Spinal cord (tissue), 10 donors: ENCODE data around the gene DEFB110. TPM values are rescaled to one million over a fixed set of nuclear protein-coding genes. Genes with fewer than 3 reads are reported as not detected.

Experiments used
- DNase-seq, 6 donors: peaks; one replicate each; pipeline versions ENCODE4 v3.0.0 to v3.0.0-alpha.2; 2013 to 2015; ENCODE audit warnings: low spot score in 6 of 6, low read depth in 4 of 6
- H3K27ac ChIP-seq: one replicate; pipeline ENCODE4 v1.5.1; 2013; ENCODE audit warnings: low read depth, low read length, control low read depth
- H3K27me3 ChIP-seq: one replicate; pipeline ENCODE4 v1.6.1; 2013; ENCODE audit warnings: low read length; ENCODE audit not compliant: control insufficient read depth, insufficient read depth
- H3K36me3 ChIP-seq: one replicate; pipeline ENCODE4 v1.6.1; 2013; ENCODE audit warnings: low read length; ENCODE audit not compliant: control insufficient read depth, insufficient read depth
- H3K4me1 ChIP-seq: one replicate; pipeline ENCODE4 v1.6.1; 2013; ENCODE audit warnings: low read length; ENCODE audit not compliant: control insufficient read depth, insufficient read depth
- H3K4me3 ChIP-seq: one replicate; pipeline ENCODE4 v1.5.1; 2013; ENCODE audit warnings: low read depth, low read length, control low read depth
- H3K9me3 ChIP-seq: one replicate; pipeline ENCODE4 v1.6.1; 2013; ENCODE audit warnings: low read length; ENCODE audit not compliant: control insufficient read depth, insufficient read depth
- WGBS: methylation state at CpG from one replicate; pipeline ENCODE4 v1.1.5; 2013; ENCODE audit warnings: missing lambda C conversion rate; ENCODE audit not compliant: insufficient coverage; 5-methylcytosine and 5-hydroxymethylcytosine counted together
- polyA plus RNA-seq, 2 donors: library from polyadenylated mRNA; unstranded; fragments of 120-200 nt; gene quantifications; one replicate each; pipeline ENCODE4 v1.2.1, GENCODE V29; 2013; ENCODE audit not compliant: insufficient read length in 2 of 2
- total RNA-seq, 2 donors: library from RNA; depleted of rRNA in 1 of 2; stranded (reverse); fragments of 120-200 nt in 1 of 2; fragments of >200 nt in 1 of 2; gene quantifications; one replicate each; pipeline versions ENCODE4 v1.2.3 to v1.2.4, GENCODE V29; 2013 to 2014
- donor health status: healthy.

DEFB110 gene
- total and polyA plus RNA-seq, 4 donors: not detected

DNA sequence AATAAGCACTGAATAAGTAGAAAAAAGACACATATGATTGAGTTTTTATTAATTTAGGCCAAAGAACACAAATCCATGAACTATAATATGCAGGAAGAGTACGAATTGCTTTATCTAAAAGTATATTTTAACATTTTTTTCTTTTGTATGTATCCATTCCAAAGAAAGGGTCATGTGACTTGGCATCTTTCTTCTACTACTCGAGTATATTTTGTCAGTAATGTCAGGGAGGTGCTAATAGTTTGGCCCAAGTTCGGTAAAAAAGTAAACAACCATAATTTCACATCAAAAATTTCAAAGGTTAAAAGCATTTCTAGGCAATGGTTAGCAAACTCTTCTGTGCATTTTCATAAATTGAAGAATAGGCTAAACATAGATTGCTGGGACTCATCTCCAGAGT, 18.7 kb downstream of the DEFB110 start:
- no peak for DNase-seq
- no peaks in the 10 kb centered on the region for H3K36me3 ChIP-seq
- no peaks in the 10 kb centered on the region for H3K9me3 ChIP-seq
- H3K4me3 ChIP-seq: no peak overlapping the region
- no CpG with 5 or more reads among the region's 3 CpGs for WGBS
- H3K27me3 ChIP-seq: no peaks in the 10 kb centered on the region
- H3K27ac ChIP-seq: no peak overlapping the region
- no peaks in the 10 kb centered on the region for H3K4me1 ChIP-seq

GRCh38 chr6:49995278-49995677, 26.5 kb downstream of the DEFB110 start:
- DNase-seq: no peak

GRCh38 chr6:49988900-49989299, 32.9 kb downstream of the DEFB110 start:
- H3K27me3 ChIP-seq: no peaks in the 10 kb centered on the region
- DNase-seq: no peak
- H3K9me3 ChIP-seq: no peaks in the 10 kb centered on the region
- no peaks in the 10 kb centered on the region for H3K4me1 ChIP-seq
- H3K36me3 ChIP-seq: no peaks in the 10 kb centered on the region
- no peak overlapping the region for H3K4me3 ChIP-seq
- H3K27ac ChIP-seq: no peak overlapping the region
- 70% methylated on average over 2 of the region's 2 CpGs for WGBS

More at GRCh38 chr6:49995278-49995677, 26.5 kb downstream of the DEFB110 start:
- Histone ChIP-seq H3K4me1 (no peaks in the 10 kb centered on the region), H3K27ac (no peak overlapping the region), H3K36me3 (no peaks in the 10 kb centered on the region), H3K9me3 (no peaks in the 10 kb centered on the region), H3K4me3 (no peak overlapping the region), H3K27me3 (no peaks in the 10 kb centered on the region)

DNA sequence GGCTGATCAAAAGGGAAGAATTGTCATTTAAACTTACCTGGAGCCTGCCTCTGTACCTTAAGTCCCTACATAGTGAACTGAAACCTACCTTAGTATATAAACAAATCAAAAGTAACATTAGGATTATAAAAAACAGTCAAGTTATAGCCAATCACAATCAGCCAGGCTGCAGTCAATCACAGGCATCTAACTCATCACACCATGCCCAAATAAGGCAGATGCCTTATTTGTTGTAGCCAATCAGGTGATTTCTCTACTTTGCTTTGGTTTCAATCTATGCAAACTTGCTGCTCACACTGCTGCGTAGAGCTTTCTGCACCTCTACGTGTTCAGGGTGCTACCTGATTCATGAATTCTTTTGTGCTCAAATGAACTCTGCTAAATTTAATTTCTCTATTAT, 34.0 kb downstream of the DEFB110 start:
- no peaks in the 10 kb centered on the region for H3K36me3 ChIP-seq
- H3K9me3 ChIP-seq: no peaks in the 10 kb centered on the region
- WGBS: 73% methylated on average over 2 of the region's 2 CpGs
- H3K27me3 ChIP-seq: no peaks in the 10 kb centered on the region
- H3K4me1 ChIP-seq: no peaks in the 10 kb centered on the region
- DNase-seq: no peak
- no peak overlapping the region for H3K4me3 ChIP-seq
- no peak overlapping the region for H3K27ac ChIP-seq

DNA sequence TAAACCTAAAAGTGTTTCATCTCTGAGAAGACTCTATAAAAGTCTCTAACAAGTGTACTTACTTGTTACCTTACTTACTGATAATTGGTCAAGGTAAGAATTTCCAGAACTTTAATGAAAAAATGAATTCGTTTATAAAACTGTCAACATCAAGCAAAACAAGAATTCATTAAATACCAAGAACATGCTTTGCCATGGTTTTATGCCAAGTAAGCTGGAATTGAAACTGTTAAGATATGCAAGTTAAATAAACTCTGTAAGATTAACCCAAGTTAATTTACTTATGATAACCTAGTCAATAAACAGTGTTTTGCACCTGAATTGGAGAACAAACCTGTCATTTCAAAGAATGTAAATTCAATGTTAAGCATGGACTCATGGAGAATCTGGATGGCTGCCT, 35.2 kb downstream of the DEFB110 start:
- Histone ChIP-seq H3K27ac (no peak overlapping the region), H3K4me1 (no peaks in the 10 kb centered on the region), H3K27me3 (no peaks in the 10 kb centered on the region), H3K36me3 (no peaks in the 10 kb centered on the region), H3K4me3 (no peak overlapping the region), H3K9me3 (no peaks in the 10 kb centered on the region)
- no peak for DNase-seq
- WGBS: no CpG with 5 or more reads among the region's 1 CpG

GRCh38 chr6:49982046-49982445, 39.7 kb downstream of the DEFB110 start:
- Histone ChIP-seq H3K27me3 (no peaks in the 10 kb centered on the region), H3K36me3 (no peaks in the 10 kb centered on the region), H3K9me3 (no peaks in the 10 kb centered on the region), H3K27ac (no peak overlapping the region), H3K4me1 (no peaks in the 10 kb centered on the region), H3K4me3 (no peak overlapping the region)
- no peak for DNase-seq
- WGBS: 89% methylated on average over 2 of the region's 2 CpGs

DNA sequence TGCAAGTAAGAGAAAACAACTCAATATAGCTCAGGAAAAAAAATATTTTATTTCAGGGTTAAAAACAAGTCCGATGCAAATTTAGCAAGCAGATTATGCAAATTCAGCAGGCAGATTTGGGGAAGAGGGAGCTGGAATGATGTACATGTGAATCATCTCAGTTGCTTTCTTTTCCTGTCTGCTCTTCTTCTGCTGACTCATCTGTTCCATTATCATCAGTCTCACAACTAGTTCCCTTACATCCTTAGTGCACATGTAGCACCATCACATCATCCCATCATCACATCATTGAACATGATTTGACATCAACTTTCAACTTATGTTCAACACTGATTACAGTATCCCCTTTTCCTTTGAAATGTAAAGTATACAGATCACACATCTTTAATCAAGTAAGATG, 40.9 kb downstream of the DEFB110 start:
- WGBS: 83% methylated on average over 1 of the region's 1 CpG

DNA sequence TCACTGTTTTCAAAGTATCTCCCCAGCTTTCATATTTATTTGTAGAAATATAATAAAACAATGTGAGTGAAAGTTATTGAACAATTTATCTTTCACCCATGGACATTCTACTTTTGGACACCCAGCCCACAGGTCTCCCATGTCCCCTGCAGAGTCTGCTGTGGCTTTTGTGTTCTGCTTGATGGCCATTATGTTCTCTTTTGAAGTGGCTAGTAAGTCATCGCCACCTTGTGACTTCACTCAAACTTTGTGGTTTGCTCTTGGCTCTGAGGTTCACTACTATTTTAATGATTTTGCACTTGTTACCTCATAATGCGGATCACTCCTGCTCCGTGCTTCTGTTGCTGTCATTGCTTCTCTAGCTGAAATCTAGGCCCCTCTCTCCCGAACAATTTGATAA, 42.2 kb downstream of the DEFB110 start:
- H3K36me3 ChIP-seq: no peaks in the 10 kb centered on the region
- no peak overlapping the region for H3K4me3 ChIP-seq
- DNase-seq: no peak
- H3K9me3 ChIP-seq: no peaks in the 10 kb centered on the region
- WGBS: 92% methylated on average over 3 of the region's 4 CpGs
- no peaks in the 10 kb centered on the region for H3K4me1 ChIP-seq
- H3K27me3 ChIP-seq: no peaks in the 10 kb centered on the region
- H3K27ac ChIP-seq: no peak overlapping the region

More for the DNA sequence above, 40.9 kb downstream of the DEFB110 start:
- H3K4me3 ChIP-seq: no peak overlapping the region
- no peaks in the 10 kb centered on the region for H3K36me3 ChIP-seq
- no peak for DNase-seq
- no peaks in the 10 kb centered on the region for H3K9me3 ChIP-seq
- no peaks in the 10 kb centered on the region for H3K27me3 ChIP-seq
- no peak overlapping the region for H3K27ac ChIP-seq
- H3K4me1 ChIP-seq: no peaks in the 10 kb centered on the region

DNA sequence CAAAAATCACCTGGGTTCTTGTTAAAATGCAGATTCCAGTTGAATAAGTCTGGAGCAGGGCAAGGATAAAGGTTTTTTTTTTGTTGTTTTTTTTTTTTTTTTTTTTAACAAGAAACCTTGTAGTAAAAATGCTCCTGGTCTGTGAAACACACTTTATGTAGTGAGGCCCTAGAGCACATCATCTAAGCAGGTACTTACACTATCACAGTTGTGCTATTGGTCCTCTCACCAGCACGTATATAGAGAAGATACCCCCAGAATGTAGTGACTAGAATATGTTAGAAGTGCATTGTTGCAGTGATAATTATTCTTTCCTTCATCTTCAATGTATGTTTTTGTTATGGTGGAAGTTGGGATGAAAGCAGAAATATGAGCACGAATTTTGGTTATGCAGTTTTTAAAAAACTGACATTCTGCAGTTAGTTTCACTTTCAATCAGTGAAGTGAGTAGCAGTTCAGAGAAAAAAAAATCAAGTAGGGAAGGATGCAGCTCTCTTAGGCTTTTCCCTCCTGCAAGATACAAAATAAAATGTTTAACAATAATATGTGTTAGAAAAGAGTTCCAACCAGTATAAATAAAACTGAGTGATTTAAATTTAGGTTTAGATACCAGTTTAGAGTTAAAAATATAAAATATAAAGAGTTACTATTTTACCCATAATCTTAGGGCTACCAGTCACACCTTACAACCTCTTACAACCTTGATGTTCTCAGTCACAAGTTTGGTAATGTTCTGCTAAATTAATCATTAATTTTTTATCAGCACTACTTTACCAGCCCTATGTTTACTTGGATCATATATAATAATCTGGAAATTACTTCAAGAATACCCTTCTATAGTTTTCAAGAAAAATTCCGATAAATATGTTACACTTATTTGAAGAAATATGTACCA, 43.2 kb downstream of the DEFB110 start:
- Histone ChIP-seq H3K4me3 (no peak overlapping the region), H3K9me3 (no peaks in the 10 kb centered on the region), H3K27ac (no peak overlapping the region), H3K27me3 (no peaks in the 10 kb centered on the region), H3K36me3 (no peaks in the 10 kb centered on the region), H3K4me1 (no peaks in the 10 kb centered on the region)
- no CpG with 5 or more reads among the region's 3 CpGs for WGBS
- DNase-seq: no peak

DNA sequence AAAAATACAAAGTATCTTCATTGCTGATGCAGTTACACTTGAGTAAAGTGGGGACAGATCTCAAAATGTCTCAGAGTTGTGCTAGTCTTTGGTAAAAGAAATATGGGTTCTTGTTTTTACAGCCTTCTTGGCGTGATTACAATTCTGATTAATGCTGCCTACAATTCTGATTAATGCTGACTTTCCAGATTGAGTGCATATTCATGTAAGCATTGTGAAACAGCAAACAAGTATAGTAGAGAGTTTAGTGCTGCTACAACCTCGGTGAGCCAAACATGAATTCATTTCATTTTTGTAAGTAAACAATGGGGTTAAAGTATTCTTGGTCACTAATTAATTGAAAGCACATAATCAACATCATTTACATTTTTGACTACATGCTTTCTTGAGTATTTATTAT, 52.2 kb downstream of the DEFB110 start, which contains the start of gene DEFB113:
Gene DEFB113 (minus strand): TSS at position 21 of the 400 bp plus-strand sequence. CDS start 0 bp downstream, at position 21.
- Histone ChIP-seq H3K36me3 (no peaks in the 10 kb centered on the region), H3K4me3 (no peak within 1 kb of the TSS), H3K27ac (no peak within 1 kb of the TSS), H3K9me3 (no peaks in the 10 kb centered on the region), H3K27me3 (no peaks in the 10 kb centered on the region), H3K4me1 (no peaks in the 10 kb centered on the region)
- DNase-seq: no peak
- WGBS: no CpG with 5 or more reads among the region's 2 CpGs
